Neural cell (in vitro differentiated cells): ENCODE results near the gene HDAC11.

Experiments
- EP300 ChIP-seq: fragments of 450-650 bp; conservative IDR thresholded peaks from 2 replicates; pipeline ENCODE4 v1.6.1; 2014; ENCODE audit warnings: antibody characterized with exemption, mild to moderate bottlenecking, moderate library complexity; ENCODE audit not compliant: poor library complexity, severe bottlenecking
- EZH2 ChIP-seq: fragments of 200-600, 300-800 bp; shearing (Covaris generic), sonication (generic); IDR thresholded peaks from 2 replicates; pipeline ENCODE4 v1.6.1; 2014; ENCODE audit warnings: antibody characterized with exemption, low read length, borderline replicate concordance, mild to moderate bottlenecking; ENCODE audit not compliant: insufficient read depth, poor library complexity, severe bottlenecking
- MXI1 ChIP-seq: fragments of 450-650 bp; conservative IDR thresholded peaks from 2 replicates; pipeline ENCODE4 v1.6.1; 2014; ENCODE audit warnings: antibody characterized with exemption, mild to moderate bottlenecking; ENCODE audit not compliant: poor library complexity, severe bottlenecking
- POLR2AphosphoS5 ChIP-seq: IDR thresholded peaks from 2 replicates; pipeline ENCODE4 v1.6.1; 2012
- RAD21 ChIP-seq: fragments of 450-650 bp; conservative IDR thresholded peaks from 2 replicates; pipeline ENCODE4 v1.6.1; 2014; ENCODE audit warnings: antibody characterized with exemption, mild to moderate bottlenecking, moderate library complexity
- REST ChIP-seq: IDR thresholded peaks from 2 replicates; pipeline ENCODE4 v1.6.1; 2012; ENCODE audit warnings: borderline replicate concordance
- SMC3 ChIP-seq: fragments of 450-650 bp; conservative IDR thresholded peaks from 2 replicates; pipeline ENCODE4 v1.6.1; 2014; ENCODE audit warnings: antibody characterized with exemption, mild to moderate bottlenecking, moderate library complexity; ENCODE audit not compliant: poor library complexity
- TF ChIP-seq, protein P1 (sequence below): fragments of 450-650 bp; IDR thresholded peaks from 2 replicates; pipeline ENCODE4 v1.5.1; 2014; ENCODE audit warnings: antibody characterized with exemption, mild to moderate bottlenecking, moderate library complexity; ENCODE audit not compliant: poor library complexity, severe bottlenecking

- TF ChIP-seq, protein P1, sequence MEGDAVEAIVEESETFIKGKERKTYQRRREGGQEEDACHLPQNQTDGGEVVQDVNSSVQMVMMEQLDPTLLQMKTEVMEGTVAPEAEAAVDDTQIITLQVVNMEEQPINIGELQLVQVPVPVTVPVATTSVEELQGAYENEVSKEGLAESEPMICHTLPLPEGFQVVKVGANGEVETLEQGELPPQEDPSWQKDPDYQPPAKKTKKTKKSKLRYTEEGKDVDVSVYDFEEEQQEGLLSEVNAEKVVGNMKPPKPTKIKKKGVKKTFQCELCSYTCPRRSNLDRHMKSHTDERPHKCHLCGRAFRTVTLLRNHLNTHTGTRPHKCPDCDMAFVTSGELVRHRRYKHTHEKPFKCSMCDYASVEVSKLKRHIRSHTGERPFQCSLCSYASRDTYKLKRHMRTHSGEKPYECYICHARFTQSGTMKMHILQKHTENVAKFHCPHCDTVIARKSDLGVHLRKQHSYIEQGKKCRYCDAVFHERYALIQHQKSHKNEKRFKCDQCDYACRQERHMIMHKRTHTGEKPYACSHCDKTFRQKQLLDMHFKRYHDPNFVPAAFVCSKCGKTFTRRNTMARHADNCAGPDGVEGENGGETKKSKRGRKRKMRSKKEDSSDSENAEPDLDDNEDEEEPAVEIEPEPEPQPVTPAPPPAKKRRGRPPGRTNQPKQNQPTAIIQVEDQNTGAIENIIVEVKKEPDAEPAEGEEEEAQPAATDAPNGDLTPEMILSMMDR, result no peak
- no peak for TF ChIP-seq POLR2AphosphoS5
- TF ChIP-seq REST, result no peak
- no peak for TF ChIP-seq RAD21
- no peak for TF ChIP-seq EZH2
- no peak for TF ChIP-seq MXI1
- TF ChIP-seq EP300, result no peak
- TF ChIP-seq SMC3, result no peak
These were observed 53.8 kb downstream of the HDAC11 start for GRCh38 chr3:13533885-13534301.
